Choroid plexus epithelial cell (primary cell): ENCODE measurements around the gene BSCL2.
A peak's percentile ranks its signal among the peaks of the same experiment; 100 is the strongest.
"Not testable (repeated sequence)": the region's sequence is repeated elsewhere in the genome, so short reads cannot be mapped to it uniquely, and the experiment has no call there.

Source experiments
- DNase-seq: peaks from one replicate; pipeline ENCODE4 v3.0.0-alpha.2; 2010; ENCODE audit warnings: low read depth
- H3K4me3 ChIP-seq: 2 replicates; pipeline ENCODE4 v1.5.1; 2011; ENCODE audit warnings: low read depth, mild to moderate bottlenecking, control low read depth, low read length, moderate library complexity
- CTCF ChIP-seq: conservative IDR thresholded peaks from 2 replicates; pipeline ENCODE4 v1.5.1; 2011; ENCODE audit warnings: low read depth, mild to moderate bottlenecking, control low read depth, inconsistent platforms, low read length, moderate library complexity

The BSCL2 gene

GRCh38 chr11:62709247-62710000, 2.2 kb upstream of the BSCL2 start:
- H3K4me3 ChIP-seq = peak overlapping the region; percentile 68
- DNase-seq = peak; percentile 99

GRCh38 chr11:62708793-62709192, 1.6 kb upstream of the BSCL2 start:
- H3K4me3 ChIP-seq = peak overlapping the region; percentile 68
- no peak for TF ChIP-seq CTCF
- DNase-seq = no peak

More at GRCh38 chr11:62709247-62710000, 2.2 kb upstream of the BSCL2 start:
- TF ChIP-seq CTCF = no peak

- peak overlapping the region; percentile 68 for H3K4me3 ChIP-seq
- DNase-seq = no peak
- TF ChIP-seq CTCF = no peak
These were observed 1.2 kb upstream of the BSCL2 start for GRCh38 chr11:62708392-62708791.

- no peak for TF ChIP-seq CTCF
- H3K4me3 ChIP-seq = no peak overlapping the region
- no peak for DNase-seq
These were observed 375 bp downstream of the BSCL2 start for GRCh38 chr11:62706850-62707247.

GRCh38 chr11:62705880-62706849, 1.1 kb downstream of the BSCL2 start:
- TF ChIP-seq CTCF = no peak
- DNase-seq = peak; percentile 94
- peak overlapping the region; percentile 82 for H3K4me3 ChIP-seq

GRCh38 chr11:62705413-62705812, 1.8 kb downstream of the BSCL2 start:
- DNase-seq = no peak
- TF ChIP-seq CTCF = no peak
- H3K4me3 ChIP-seq = peak overlapping the region; percentile 82

- not testable (repeated sequence) for H3K4me3 ChIP-seq, DNase-seq
These were observed 3.3 kb downstream of the BSCL2 start for GRCh38 chr11:62703921-62704320.
